HG03378 (cell line): ENCODE measurements around the gene PLEKHM3.

Experiments
- ATAC-seq: cut with Tn5 transposase; IDR thresholded peaks from one replicate; pipeline ENCODE4 v1.9.1; 2021; ENCODE audit warnings: mild to moderate bottlenecking, moderate library complexity; ENCODE audit not compliant: unreplicated experiment

The PLEKHM3 gene, protein sequence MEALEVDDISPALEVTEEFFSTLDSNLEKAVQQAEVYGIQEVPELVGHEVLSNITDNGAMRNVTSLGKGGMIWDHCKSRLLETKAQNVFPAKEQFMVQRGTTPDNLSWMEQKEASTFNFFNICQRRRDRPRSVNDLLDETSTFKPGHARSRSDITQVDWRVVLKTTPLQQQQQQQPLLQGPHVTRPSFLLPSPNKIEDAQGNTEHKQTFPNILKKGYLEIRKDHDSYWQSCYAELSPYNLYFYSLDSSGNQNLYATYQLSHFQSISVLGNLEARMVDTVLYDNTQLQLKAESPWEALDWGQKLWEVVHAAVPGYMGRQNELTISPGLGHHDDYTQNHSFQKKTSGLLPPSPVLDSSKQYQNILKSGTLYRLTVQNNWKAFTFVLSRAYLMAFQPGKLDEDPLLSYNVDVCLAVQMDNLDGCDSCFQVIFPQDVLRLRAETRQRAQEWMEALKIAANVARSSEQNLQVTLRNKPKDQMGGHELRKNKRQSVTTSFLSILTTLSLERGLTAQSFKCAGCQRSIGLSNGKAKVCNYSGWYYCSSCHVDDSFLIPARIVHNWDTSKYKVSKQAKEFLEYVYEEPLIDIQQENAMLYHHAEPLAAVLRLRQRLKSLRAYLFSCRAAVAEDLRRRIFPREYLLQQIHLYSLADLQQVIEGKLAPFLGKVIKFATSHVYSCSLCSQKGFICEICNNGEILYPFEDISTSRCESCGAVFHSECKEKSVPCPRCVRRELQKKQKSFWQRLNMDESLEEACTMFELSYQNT

DNA sequence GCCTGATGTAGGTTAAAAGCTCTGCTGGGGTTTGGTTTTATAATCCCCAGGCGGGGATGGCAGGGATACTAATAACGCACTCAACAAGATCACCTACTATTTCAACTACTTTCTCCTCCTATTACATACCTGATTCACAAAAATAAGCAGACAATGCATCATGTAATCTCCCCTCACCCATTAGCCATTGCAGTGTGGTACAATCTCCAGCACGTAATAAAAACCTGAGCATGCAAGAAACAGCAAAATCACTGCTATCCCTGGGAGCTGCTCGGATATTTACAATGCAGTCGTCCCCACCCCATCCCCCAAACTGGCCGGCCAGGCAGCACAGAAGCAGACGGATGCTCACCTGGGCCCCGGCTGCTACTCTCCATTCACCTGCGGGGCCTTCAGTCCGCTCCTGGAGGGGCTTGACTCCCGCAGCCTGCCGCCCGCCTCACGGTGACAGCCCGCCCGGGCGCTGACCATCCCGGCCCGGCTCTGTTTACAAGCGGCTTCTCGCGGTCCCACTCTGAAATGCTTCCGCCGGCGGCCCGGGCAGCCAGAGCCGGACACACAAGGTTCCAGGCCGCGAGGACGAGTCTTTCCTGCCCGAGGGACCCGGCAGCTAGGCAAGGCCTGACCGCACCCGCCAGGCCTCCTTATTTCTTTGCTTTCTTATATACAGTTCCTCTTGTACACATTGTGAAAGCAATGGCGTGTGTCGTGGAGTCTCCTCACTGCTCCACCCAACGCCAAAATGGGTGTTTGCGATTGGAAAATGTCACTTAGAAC, at the start of gene PLEKHM3:
Gene PLEKHM3, minus strand, starts transcription at position 491 of the 777 bp plus-strand sequence. CDS start 23,888 bp downstream, outside the sequence.
- ATAC-seq: peak; percentile 89

DNA sequence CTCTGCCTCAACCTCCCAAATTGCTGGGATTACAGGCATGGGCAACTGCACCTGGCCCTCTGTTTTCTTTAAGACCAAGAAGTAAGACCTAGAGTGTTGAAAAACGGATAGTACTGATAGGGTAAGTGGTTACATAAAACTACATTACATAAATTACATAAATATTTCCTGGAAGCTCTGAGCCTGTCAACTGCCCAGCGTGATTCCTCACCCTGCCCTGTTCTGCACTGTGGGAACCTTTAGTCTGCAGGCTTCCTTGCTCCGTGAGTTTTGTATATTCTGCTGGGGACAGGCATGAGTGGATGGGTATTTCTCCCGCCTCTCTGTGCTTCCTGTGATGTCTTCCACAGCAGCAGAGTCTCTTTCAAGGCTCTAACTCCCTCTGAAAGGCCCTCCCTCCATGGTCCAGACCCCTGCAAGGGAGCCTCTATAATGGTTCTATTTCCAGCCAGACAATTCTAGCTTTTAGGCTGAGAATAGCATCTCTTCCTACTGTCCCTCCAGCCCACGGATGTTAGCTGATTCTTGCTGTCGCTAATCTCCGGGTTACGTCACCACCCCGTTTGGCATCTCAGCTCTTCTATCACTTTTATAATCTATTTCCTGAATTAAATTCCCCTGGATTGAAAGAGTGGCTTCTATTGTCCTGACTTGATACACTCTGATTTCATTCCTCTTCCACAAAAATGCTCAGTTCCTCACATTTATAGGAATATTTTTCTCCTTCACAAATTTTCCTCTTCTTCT, 49.5 kb upstream of the PLEKHM3 start:
- no peak for ATAC-seq

DNA sequence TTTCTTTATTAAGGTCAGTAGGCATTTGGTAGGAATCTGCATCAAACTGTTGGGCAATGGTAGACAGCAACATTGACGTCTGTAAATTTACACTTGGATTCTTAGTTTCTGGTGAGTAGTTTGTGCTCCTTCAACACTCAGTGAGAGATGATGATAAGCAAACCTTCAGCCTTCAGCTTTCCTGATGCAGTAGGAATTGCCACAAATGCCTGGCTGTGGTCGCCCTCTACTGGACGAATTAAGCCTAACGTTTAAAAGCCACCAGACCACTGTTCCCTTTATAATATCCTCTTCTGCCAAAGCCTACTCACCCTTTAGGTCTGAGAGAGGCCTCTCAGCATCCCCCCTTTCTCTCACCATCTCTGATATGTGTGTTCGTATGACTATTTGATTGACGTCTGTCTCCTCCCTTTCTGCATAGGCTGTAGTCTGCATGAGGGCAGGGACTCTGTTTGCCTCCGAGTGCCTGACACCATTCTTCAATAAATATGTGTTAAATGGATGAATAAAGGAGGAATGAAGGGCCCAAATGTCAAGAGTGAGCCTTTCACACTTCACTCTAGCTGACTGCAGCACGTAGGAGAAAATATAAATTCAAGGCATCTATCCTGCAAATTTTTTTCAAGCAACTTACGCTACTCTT, 47.0 kb upstream of the PLEKHM3 start:
- ATAC-seq: peak; percentile 89

DNA sequence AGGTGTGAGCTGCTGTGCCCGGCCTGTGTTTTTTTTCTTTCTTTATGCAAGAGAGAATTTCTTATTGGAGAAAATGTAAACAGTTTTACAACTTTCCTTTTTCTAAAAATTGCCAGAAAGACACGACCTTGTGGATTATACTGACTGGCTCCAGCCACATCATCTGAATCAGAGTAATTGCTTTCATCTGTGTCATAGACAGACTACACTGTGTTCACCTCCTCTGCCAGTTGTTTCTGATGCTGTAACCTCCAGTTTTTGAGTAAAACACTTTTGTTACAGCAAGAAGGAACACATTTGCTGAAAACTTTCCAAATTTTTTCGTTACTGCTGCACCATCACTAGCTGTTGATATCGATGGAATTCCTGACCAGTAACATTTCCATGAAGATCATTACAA, 43.9 kb upstream of the PLEKHM3 start:
- no peak for ATAC-seq

DNA sequence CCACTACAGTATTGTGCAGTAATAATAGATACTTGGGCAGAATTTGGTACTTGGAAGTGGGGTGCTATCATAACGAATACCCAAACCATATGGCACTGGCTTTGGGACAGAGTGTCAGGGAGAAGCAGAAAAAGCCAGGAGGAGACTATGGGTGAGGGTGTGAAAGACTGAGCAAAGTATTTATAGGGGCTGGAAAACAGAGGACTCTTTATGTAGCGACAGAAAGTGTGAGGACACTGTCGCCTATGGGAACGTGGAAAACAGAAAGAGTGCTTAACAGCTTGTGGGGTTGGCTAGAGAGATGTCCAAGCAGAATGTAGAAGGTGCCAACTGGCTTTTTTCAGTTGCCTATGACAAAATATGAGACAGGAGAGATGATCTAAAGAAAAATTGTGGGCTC, 40.7 kb upstream of the PLEKHM3 start:
- ATAC-seq: no peak

DNA sequence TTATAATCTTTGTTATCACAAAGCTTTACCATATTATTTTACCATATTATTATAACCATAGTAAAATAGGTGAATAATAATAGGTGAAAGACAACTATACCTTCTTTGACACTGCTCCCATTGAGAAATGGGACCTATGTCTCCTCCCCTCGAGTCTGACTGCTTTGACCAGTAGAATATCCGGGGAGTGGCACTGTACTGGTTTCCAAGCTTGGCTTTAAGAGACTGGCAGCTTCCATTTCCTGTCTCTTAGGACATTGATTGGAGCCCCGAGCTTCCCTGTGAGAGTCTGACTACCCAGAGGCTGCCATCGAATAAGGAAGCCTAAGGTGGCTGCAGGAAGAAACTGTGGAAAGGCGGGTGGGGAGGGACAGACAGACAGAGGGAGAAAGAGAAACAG, 40.1 kb upstream of the PLEKHM3 start:
- no peak for ATAC-seq

DNA sequence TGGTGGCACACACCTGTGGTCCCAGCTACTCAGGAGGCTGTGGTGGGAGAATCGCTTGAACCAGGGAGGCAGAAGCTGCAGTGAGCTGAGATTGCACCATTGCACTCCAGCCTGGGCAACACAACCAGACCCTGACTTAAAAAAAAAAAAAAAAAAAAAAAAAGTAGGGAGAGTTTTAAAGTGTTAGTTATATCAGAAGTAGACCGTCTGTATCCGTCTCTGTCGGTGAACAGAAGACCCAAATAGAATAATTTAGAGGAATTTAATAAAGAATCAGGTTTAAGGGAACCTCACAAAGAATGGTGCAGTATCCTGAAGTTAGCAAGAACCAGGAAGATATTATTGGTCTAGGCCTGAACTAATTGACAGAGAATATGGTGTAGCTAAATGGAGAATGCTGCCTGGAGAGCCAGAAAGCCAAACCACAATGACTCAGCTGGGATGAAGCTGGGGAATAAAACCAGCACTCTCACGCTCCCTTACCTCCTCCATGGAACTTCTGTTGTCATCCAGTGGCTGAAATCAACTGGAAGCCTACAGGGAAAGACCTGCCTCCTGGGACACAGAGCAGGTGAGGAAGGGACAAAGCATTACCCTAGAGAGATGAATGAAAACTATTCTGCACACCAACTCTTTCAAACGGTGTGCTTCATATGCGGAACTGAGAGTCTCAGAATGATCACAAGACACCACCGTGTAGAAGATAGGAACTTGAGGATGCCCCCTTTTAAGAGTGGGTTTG, 39.1 kb upstream of the PLEKHM3 start:
- ATAC-seq: peak; percentile 97

DNA sequence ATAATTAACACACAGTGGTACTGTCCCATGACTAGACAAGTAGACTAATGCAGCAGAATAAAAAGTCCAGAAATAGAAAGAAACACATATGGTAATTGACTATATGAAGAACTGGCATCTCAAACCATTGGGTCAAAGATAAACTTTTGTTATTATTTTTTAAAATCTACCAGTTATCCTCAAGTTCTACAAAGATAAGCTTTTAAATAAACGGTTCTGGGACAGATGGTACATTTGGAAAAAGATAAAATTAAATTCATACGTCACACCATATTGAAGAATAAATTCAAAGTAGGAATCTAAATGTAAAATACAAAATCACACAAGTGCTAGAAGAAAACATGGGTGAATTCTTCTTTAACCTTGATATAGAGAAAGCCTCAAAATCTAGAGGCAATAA, 37.6 kb upstream of the PLEKHM3 start:
- ATAC-seq: no peak

DNA sequence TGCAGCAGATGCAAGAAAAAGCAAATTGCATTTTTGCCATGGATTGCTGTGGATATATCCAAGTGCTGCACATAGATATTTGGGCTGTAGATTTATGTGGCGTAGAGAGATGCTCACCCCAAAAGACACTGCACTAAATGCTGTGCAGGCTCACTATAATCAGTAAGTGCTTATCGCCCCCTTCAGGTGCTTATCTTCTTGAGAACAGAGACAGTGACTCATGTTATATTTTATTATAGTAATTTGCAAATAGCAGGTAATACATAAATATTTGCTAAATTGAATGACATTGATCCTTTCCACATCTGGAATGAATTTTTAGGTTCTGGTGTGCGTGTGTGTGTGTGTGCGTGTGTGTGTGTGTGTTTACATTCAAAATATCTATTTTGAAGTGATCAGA, 36.8 kb upstream of the PLEKHM3 start:
- no peak for ATAC-seq

DNA sequence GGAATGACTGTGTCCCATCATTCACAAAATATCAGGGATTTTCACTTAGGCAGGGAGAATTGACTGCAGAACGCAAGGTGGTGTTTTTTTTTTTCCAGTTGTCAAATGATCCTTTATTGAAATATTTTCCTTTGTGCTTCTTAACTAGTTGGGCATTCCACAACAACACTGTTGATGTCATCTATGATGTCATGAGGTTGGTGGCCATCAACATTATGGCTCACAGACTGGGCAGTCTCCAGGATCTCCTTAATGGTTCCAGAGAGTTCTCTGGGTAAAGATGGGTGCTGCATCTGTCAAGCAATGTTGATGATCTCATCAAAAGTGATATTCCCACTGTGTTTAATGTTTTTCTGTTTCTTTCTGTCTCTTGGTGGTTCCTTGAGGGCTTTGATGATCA, 31.8 kb upstream of the PLEKHM3 start:
- no peak for ATAC-seq

DNA sequence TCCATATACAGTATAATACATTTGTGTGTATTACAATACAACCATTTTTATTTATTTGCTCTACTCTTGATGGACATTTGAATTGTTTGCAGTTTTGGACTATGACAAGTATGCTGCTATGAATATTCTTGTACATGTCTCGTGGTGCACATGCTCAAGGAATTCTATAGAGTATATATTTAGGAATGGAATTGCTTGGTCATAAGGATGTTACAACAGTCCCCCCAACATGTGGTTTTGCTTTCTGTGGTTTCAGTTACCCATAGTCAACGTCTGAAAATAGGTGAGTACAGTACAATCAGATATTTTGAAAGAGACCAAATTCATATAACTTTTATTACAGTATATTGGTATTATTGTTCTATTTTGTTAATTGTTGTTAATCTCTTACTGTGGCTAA, 24.1 kb upstream of the PLEKHM3 start:
- ATAC-seq: no peak

DNA sequence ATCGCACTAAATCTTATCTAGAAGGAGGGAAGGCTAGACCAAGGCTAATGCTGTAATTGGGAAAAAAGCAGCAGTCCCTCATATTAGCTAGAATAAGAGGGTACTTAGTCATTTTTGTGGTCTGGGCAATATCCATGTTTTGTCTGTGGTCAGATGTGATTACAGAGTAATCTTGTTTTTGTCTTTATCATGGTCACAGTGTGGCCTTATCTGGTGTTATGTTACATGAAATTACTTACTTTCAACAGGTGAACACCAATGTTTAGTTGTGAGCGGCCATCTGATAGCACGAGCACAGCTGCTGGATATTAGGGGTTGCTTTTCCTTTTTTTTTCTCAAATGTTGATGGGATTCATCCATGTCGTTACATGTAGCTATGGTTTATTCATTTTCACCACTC, 23.7 kb upstream of the PLEKHM3 start:
- ATAC-seq: no peak

DNA sequence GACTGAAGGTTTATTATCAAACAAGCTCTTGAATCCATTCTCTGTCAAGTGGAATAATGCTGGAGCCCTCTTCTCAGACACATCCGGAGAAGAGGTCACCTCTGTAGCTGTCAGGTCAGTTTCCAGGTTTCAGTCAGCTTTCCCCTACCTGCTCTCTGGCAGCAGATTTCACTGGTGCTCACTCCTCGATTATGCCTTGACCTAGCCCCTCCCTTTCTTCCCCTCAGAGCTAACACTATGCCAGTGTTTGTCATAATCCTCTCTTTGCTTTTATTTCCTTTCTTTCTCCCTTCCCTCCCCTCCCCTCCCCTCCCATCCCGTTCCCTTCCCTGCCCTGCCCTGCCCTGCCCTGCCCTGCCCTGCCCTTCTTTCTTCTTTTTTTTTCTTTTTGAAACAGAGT, 22.5 kb upstream of the PLEKHM3 start:
- ATAC-seq: no peak

DNA sequence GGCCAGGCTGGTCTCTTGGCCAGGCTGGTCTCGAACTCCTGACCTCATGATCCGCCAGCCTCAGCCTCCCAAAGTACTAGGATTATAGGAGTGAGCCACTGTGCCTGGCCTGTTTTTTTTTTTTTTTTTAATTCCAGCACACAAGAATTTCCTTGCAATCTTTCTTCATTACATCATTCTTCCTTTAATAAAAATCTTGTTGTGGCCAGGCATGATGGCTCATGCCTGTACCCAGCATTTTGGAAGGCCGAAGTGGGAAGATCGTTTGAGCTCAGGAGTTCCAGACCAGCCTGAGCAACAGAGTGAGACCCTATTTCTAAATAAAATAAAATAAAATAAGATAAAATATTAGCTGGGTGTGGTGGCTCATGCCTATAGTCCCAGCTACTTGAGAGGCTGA, 21.4 kb upstream of the PLEKHM3 start:
- ATAC-seq: no peak

DNA sequence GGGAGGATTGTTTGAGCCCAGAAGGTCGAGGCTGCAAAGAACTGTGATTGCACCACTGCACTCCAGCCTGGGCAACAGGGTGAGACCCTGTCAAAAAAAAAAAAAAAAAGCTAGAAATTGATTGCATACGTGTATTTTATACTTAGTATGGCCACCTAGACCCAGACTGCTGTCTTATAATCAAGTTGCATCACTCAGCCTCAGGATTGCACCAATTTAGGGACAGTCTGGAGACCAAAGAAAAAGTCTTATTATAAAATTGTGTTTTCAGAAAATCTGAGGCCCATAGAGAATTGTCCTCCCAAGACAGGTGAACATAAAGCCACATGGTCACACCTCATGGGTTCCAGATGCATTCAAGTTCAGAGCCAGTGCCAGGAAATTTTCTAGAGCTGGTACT, 17.1 kb upstream of the PLEKHM3 start:
- no peak for ATAC-seq

DNA sequence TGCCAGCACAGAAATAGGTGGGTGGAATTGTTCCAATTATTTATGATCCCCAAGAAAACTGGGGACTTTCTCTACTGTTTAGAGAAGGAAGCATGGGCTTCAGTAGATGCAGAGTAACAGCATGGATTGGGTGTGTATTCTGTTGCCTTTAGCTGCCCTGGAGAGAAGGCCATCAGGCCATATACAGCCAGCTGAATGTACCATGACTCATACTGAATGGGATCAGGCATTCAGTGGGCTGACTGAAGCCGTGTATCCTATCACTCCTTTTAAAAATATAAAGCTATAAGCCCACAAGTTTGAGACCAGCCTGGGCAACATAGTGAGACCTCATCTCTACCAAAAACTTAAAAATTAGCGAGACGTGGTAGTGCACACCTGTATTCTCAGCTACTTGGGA, 16.7 kb upstream of the PLEKHM3 start:
- no peak for ATAC-seq

DNA sequence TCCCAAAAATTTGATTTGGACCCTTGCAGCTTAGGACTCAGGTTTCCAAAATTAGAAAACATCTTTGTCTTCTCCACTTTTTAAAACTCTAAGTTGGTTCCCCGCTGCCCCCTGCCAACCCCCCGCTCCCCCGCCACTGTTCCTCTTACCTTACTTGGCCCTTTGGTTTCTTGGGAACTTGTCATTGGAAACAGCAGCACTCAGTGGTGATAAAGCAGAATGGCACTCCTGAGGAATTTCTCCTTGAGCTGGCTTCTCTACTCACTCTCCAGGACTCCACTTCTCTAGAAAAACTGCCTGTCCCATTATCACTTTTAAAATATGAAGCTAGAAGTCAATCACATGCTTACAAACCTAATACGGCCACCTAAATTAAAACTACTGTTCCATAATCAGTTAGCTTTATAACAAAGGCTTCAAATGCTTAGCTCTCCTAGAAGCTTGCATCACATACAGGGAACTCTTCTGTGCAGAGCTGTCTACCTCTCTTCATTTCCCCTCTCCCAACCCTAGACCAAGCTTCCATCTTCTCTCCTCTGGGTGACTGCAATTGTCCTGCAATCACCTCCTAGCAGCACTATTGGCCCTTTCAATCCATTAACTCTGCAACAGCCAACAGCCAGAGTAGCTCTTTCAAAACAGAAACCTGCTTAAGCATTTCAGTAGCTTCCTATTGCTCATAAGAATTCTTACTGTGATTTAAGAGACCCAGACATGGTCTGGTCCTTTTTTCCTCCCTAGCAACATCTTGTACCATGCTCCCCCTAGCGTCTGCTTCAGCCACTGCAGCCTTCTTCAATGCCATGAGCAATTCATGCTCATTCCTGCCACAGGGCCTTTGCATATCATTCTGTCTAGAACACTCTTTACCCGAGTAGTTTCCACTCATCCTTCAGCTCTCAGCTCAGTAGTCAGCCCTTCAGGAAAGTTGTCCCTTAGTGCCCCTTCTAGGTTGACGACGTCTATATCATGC, 15.2 kb upstream of the PLEKHM3 start:
- peak; percentile 90 for ATAC-seq

DNA sequence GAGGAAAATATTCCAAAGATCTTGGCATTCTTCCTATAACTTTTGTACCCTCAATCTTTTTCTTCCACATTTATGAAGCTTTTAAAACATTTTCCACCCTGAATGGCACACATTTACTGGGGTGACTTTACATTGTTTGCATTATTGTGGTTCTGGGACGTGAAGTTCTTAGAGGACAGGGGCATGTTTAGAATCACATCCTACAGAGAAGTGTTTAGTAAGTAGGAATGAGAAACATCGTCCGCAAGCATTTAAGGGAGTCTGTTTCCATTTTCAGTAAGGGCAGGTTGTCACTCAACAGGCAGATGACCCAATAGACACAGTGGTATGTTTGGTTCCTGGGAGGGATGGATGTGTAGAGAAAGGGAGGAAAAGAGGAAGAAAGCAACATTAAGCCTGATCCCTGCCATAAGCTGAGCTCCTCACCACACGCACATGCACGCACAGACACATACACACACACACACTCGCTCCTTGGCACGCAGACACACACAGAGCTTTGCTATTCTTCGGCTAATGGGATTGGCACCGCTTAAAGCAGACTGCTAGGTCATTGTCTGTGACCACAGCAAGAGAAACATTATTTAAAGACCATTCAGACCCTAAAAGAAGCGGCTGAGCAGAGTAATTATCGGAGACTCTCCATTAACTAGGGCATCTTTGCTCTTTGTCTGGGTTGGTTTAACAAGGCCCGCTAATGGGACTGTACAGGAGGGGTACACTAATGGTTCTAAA, 14.2 kb upstream of the PLEKHM3 start:
- ATAC-seq: no peak
